Activated CD8-positive, alpha-beta memory T cell treated with anti-CD3 and anti-CD28 coated beads, Interleukin-2, amount 50 U/mL, for 48 hours (primary cell): ENCODE measurements around the gene AK8.

ENCODE experiments used
- DNase-seq: peaks from one replicate; pipeline ENCODE4 v3.0.0-alpha.2; 2020

AK8 gene

GRCh38 chr9:132857616-132858342, 20.3 kb downstream of the AK8 start:
- DNase-seq: no peak

GRCh38 chr9:132857031-132857430, 21.1 kb downstream of the AK8 start:
- no peak for DNase-seq

GRCh38 chr9:132855904-132856303, 22.2 kb downstream of the AK8 start:
- DNase-seq: no peak

GRCh38 chr9:132854832-132855231, 23.3 kb downstream of the AK8 start:
- DNase-seq: no peak

- no peak for DNase-seq
Observed at GRCh38 chr9:132853482-132853881, 24.6 kb downstream of the AK8 start.

- no peak for DNase-seq
Observed at GRCh38 chr9:132849185-132849706, 28.8 kb downstream of the AK8 start.

- DNase-seq: no peak
Observed at GRCh38 chr9:132846918-132847515, 31.1 kb downstream of the AK8 start.

- DNase-seq: no peak
Observed at GRCh38 chr9:132846109-132846917, 31.8 kb downstream of the AK8 start.

- DNase-seq: no peak
Observed at GRCh38 chr9:132842124-132843044, 35.7 kb downstream of the AK8 start.

- no peak for DNase-seq
Observed at GRCh38 chr9:132840980-132841379, 37.1 kb downstream of the AK8 start.

- DNase-seq: no peak
Observed at GRCh38 chr9:132838291-132838690, 39.8 kb downstream of the AK8 start.

- DNase-seq: no peak
Observed at GRCh38 chr9:132837501-132838286, 40.4 kb downstream of the AK8 start.

- DNase-seq: no peak
Observed at GRCh38 chr9:132834343-132834742, 43.7 kb downstream of the AK8 start.

- DNase-seq: no peak
Observed at GRCh38 chr9:132833550-132834121, 44.4 kb downstream of the AK8 start.

GRCh38 chr9:132832171-132832881, 45.8 kb downstream of the AK8 start:
- no peak for DNase-seq

GRCh38 chr9:132828201-132828770, 49.8 kb downstream of the AK8 start:
- no peak for DNase-seq

GRCh38 chr9:132827366-132827765, 50.7 kb downstream of the AK8 start:
- DNase-seq: no peak

GRCh38 chr9:132826621-132827365, 51.3 kb downstream of the AK8 start:
- DNase-seq: no peak

GRCh38 chr9:132826131-132826530, 52.0 kb downstream of the AK8 start:
- no peak for DNase-seq

GRCh38 chr9:132825430-132825829, 52.7 kb downstream of the AK8 start:
- DNase-seq: no peak
